IPS DF 6.9 (cell line): ENCODE data around the gene NPY4R2.
"Not testable (repeated sequence)": the region's sequence is repeated elsewhere in the genome, so short reads cannot be mapped to it uniquely, and the experiment has no call there.

Experiments
- DNase-seq: peaks from one replicate; pipeline ENCODE4 v3.0.0-alpha.2; 2013; ENCODE audit warnings: low read depth, low spot score
- H3K27ac ChIP-seq: one replicate; pipeline ENCODE4 v1.5.1; 2013; ENCODE audit warnings: low read length, control low read depth
- H3K27me3 ChIP-seq: 2 replicates; pipeline ENCODE4 v1.6.1; 2013; ENCODE audit warnings: mild to moderate bottlenecking, low read length; ENCODE audit not compliant: control insufficient read depth, insufficient read depth
- H3K36me3 ChIP-seq: 2 replicates; pipeline ENCODE4 v1.6.1; 2013; ENCODE audit warnings: low read length; ENCODE audit not compliant: control insufficient read depth, insufficient read depth
- H3K4me1 ChIP-seq: 2 replicates; pipeline ENCODE4 v1.6.1; 2013; ENCODE audit warnings: low read length; ENCODE audit not compliant: control insufficient read depth, insufficient read depth
- H3K4me3 ChIP-seq: 2 replicates; pipeline ENCODE4 v1.5.1; 2013; ENCODE audit warnings: mild to moderate bottlenecking, low read length
- H3K9me3 ChIP-seq: 2 replicates; pipeline ENCODE4 v1.6.1; 2013; ENCODE audit warnings: low read length, inconsistent platforms; ENCODE audit not compliant: control insufficient read depth, insufficient read depth
- WGBS: extraction: QIAGEN DNeasy Blood & Tissue Kit; methylation state at CpG from one replicate; pipeline ENCODE4 v1.1.7; 2013; ENCODE audit warnings: mixed read lengths, missing lambda C conversion rate; ENCODE audit not compliant: insufficient read length, insufficient coverage; 5-methylcytosine and 5-hydroxymethylcytosine counted together

Gene NPY4R2

GRCh38 chr10:47962785-47963184 is 44.3 kb downstream of the NPY4R2 start:
- H3K4me3 ChIP-seq, H3K4me1 ChIP-seq, DNase-seq, H3K27me3 ChIP-seq, H3K36me3 ChIP-seq, H3K9me3 ChIP-seq, H3K27ac ChIP-seq: not testable (repeated sequence)
- WGBS: no CpG with 5 or more reads among the region's 5 CpGs

GRCh38 chr10:47964280-47965063 is 46.0 kb downstream of the NPY4R2 start:
- H3K9me3 ChIP-seq, H3K27ac ChIP-seq, H3K36me3 ChIP-seq, H3K27me3 ChIP-seq, DNase-seq, H3K4me3 ChIP-seq, H3K4me1 ChIP-seq: not testable (repeated sequence)
- WGBS: no CpG with 5 or more reads among the region's 14 CpGs

GRCh38 chr10:47968988-47969387 is 50.5 kb downstream of the NPY4R2 start:
- H3K27me3 ChIP-seq, H3K4me3 ChIP-seq, DNase-seq, H3K9me3 ChIP-seq, H3K27ac ChIP-seq, H3K4me1 ChIP-seq, H3K36me3 ChIP-seq: not testable (repeated sequence)
- WGBS: no CpG with 5 or more reads among the region's 6 CpGs

- WGBS: no CpG with 5 or more reads among the region's 3 CpGs
- H3K9me3 ChIP-seq, DNase-seq, H3K27ac ChIP-seq, H3K4me1 ChIP-seq, H3K4me3 ChIP-seq, H3K36me3 ChIP-seq, H3K27me3 ChIP-seq: not testable (repeated sequence)
Measured at GRCh38 chr10:47970047-47970446, 51.6 kb downstream of the NPY4R2 start.

- H3K27me3 ChIP-seq, H3K4me1 ChIP-seq, H3K4me3 ChIP-seq, H3K36me3 ChIP-seq, DNase-seq, H3K27ac ChIP-seq, H3K9me3 ChIP-seq: not testable (repeated sequence)
- no CpG with 5 or more reads among the region's 5 CpGs for WGBS
Measured at GRCh38 chr10:47971598-47971997, 53.1 kb downstream of the NPY4R2 start.

GRCh38 chr10:47972077-47972476 is 53.6 kb downstream of the NPY4R2 start:
- not testable (repeated sequence) for H3K9me3 ChIP-seq, H3K4me3 ChIP-seq, DNase-seq, H3K27me3 ChIP-seq, H3K4me1 ChIP-seq, H3K36me3 ChIP-seq, H3K27ac ChIP-seq
- no CpG with 5 or more reads among the region's 2 CpGs for WGBS
